ENCODE data around the gene DAAM2.

The DAAM2 gene

GRCh38 chr6:39824030-39824926 lies 32.1 kb downstream of the DAAM2 start:
- no peak for TF ChIP-seq CTCF (IDR thresholded peaks at IDR 0.05; ENCODE audit: low read depth, low read length)
- no peak overlapping the region for H3K4me3 ChIP-seq (ENCODE audit: low read depth, low read length)
- in situ Hi-C loops (cut with HindIII; ENCODE audit: low sequenced_read_pairs) = no loop called here
- DNase-seq (ENCODE audit: low read depth, low spot score) = peak; percentile 20

GRCh38 chr6:39829331-39829730 lies 37.2 kb downstream of the DAAM2 start:
- no peak overlapping the region for H3K4me3 ChIP-seq (ENCODE audit: low read depth, low read length)
- in situ Hi-C loops (cut with HindIII; ENCODE audit: low sequenced_read_pairs) = no loop called here
- TF ChIP-seq CTCF (IDR thresholded peaks at IDR 0.05; ENCODE audit: low read depth, low read length) = no peak
- no peak for DNase-seq (ENCODE audit: low read depth, low spot score)

GRCh38 chr6:39830444-39830843 lies 38.3 kb downstream of the DAAM2 start:
- in situ Hi-C loops (cut with HindIII; ENCODE audit: low sequenced_read_pairs) = no loop called here
- no peak for TF ChIP-seq CTCF (IDR thresholded peaks at IDR 0.05; ENCODE audit: low read depth, low read length)
- DNase-seq (ENCODE audit: low read depth, low spot score) = no peak
- H3K4me3 ChIP-seq (ENCODE audit: low read depth, low read length) = no peak overlapping the region

GRCh38 chr6:39831701-39832100 lies 39.5 kb downstream of the DAAM2 start:
- DNase-seq (ENCODE audit: low read depth, low spot score) = no peak

GRCh38 chr6:39834278-39834677 lies 42.1 kb downstream of the DAAM2 start:
- in situ Hi-C loops (cut with HindIII; ENCODE audit: low sequenced_read_pairs) = no loop called here
- no peak for TF ChIP-seq CTCF (IDR thresholded peaks at IDR 0.05; ENCODE audit: low read depth, low read length)
- H3K4me3 ChIP-seq (ENCODE audit: low read depth, low read length) = no peak overlapping the region
- no peak for DNase-seq (ENCODE audit: low read depth, low spot score)

More at GRCh38 chr6:39831701-39832100, 39.5 kb downstream of the DAAM2 start:
- no peak for TF ChIP-seq CTCF (IDR thresholded peaks at IDR 0.05; ENCODE audit: low read depth, low read length)
- no peak overlapping the region for H3K4me3 ChIP-seq (ENCODE audit: low read depth, low read length)
- in situ Hi-C loops (cut with HindIII; ENCODE audit: low sequenced_read_pairs) = no loop called here

- in situ Hi-C loops (cut with HindIII; ENCODE audit: low sequenced_read_pairs) = no loop called here
- no peak overlapping the region for H3K4me3 ChIP-seq (ENCODE audit: low read depth, low read length)
- DNase-seq (ENCODE audit: low read depth, low spot score) = no peak
- TF ChIP-seq CTCF (IDR thresholded peaks at IDR 0.05; ENCODE audit: low read depth, low read length) = no peak
Observed at GRCh38 chr6:39834866-39835265, 42.7 kb downstream of the DAAM2 start.
